Panc1 (cell line): ENCODE measurements around the gene MRGPRE. TPM values are rescaled to one million over a fixed set of nuclear protein-coding genes. Genes with fewer than 3 reads are reported as not detected.
A peak's percentile ranks its signal among the peaks of the same experiment; 100 is the strongest.

Source experiments
- ATAC-seq: fragments of 200-7000 bp; cut with Tn5 transposase; 2 replicates; pipeline ENCODE4 v1.9.1; 2020; ENCODE audit warnings: mild to moderate bottlenecking, moderate library complexity
- BruUV-seq: library from RNA; stranded (reverse); fragments of 400-500 nt; replicated peaks from 2 replicates; lab custom pipeline; 2021; lab: Mats Ljungman, UMichigan
- CTCF ChIA-PET: fragments of 300-600 bp; sonication (Branson Sonifier 250); formaldehyde crosslinking; loops from one replicate; lab custom pipeline; 2022; ENCODE audit warnings: antibody characterized with exemption; lab: Charles Lee
- POLR2A ChIA-PET: fragments of 300-600 bp; sonication (Branson Sonifier 250); formaldehyde crosslinking; loops from one replicate; lab custom pipeline; 2022; ENCODE audit warnings: antibody characterized with exemption; lab: Charles Lee
- DNase-seq: peaks from one replicate; pipeline ENCODE4 v3.0.0-alpha.2; 2010; ENCODE audit warnings: low read depth, low spot score
- H3K27ac ChIP-seq: 2 replicates; pipeline ENCODE4 v1.5.1; 2011; ENCODE audit warnings: mild to moderate bottlenecking, low read length, inconsistent platforms
- H3K27me3 ChIP-seq: fragments of 200-500 bp; sonication (Bioruptor generic); 2 replicates; pipeline ENCODE4 v1.6.0; 2014; ENCODE audit warnings: low read length, inconsistent platforms; ENCODE audit not compliant: control insufficient read depth, insufficient read depth
- H3K36me3 ChIP-seq: fragments of 200-500 bp; sonication (Bioruptor generic); 2 replicates; pipeline ENCODE4 v1.5.1; 2014; ENCODE audit warnings: inconsistent platforms, mild to moderate bottlenecking, low read length, moderate library complexity; ENCODE audit not compliant: control insufficient read depth, insufficient read depth
- H3K4me1 ChIP-seq: 2 replicates; pipeline ENCODE4 v1.5.1; 2011; ENCODE audit warnings: inconsistent platforms, mild to moderate bottlenecking, low read length, moderate library complexity; ENCODE audit not compliant: control insufficient read depth, insufficient read depth
- H3K4me3 ChIP-seq, 2 experiments: 2 replicates each; pipeline ENCODE4 v1.5.1; 2011 to 2012; ENCODE audit warnings: low read depth in 2 of 2, low read length in 2 of 2, mild to moderate bottlenecking in 2 of 2, inconsistent platforms in 1 of 2, moderate library complexity in 1 of 2
- H3K9me3 ChIP-seq: fragments of 200-500 bp; sonication (Bioruptor generic); 2 replicates; pipeline ENCODE4 v1.5.1; 2014; ENCODE audit warnings: low read depth, mild to moderate bottlenecking, inconsistent platforms, low read length, moderate library complexity; ENCODE audit not compliant: control insufficient read depth, insufficient read depth
- POLR2AphosphoS5 ChIP-seq: IDR thresholded peaks from 2 replicates; pipeline ENCODE4 v1.6.1; 2012; ENCODE audit warnings: mild to moderate bottlenecking, low read depth, low read length, moderate library complexity
- SIN3A ChIP-seq: IDR thresholded peaks from 2 replicates; pipeline ENCODE4 v1.6.1; 2012; ENCODE audit warnings: low read depth, mild to moderate bottlenecking, low read length, moderate library complexity, borderline replicate concordance; ENCODE audit not compliant: insufficient read depth
- TCF7L2 ChIP-seq: IDR thresholded peaks from 2 replicates; pipeline ENCODE4 v1.6.1; 2011; ENCODE audit warnings: mild to moderate bottlenecking, low read depth, low read length, inconsistent platforms
- in situ Hi-C: cut with HindIII; loops from 2 replicates; pipeline ENCODE4 v1.10.0; 2016; ENCODE audit warnings: low sequenced_read_pairs, low pct_unique_long_range_greater_than_20kb
- intact Hi-C: fragments of 100-400 bp; cut with micrococcal nuclease; formaldehyde crosslinking; loops from one replicate; pipeline ENCODE4 v1.10.0; 2022; ENCODE audit not compliant: unreplicated experiment
- total RNA-seq: library from RNA; stranded (reverse); gene quantifications from one replicate; pipeline ENCODE4 v1.2.1, GENCODE V29; 2021; ENCODE audit not compliant: unreplicated experiment
- TF ChIP-seq, protein P1 (sequence below), 2 experiments: IDR thresholded peaks; 2 replicates each; pipeline ENCODE4 v1.6.1; 2011 to 2012; ENCODE audit warnings: low read depth in 2 of 2, control low read depth in 1 of 2, low read length in 1 of 2, mild to moderate bottlenecking in 1 of 2, moderate library complexity in 1 of 2; ENCODE audit not compliant: insufficient read depth in 1 of 2
- TF ChIP-seq, protein P2 (sequence below): fragments of 450-650 bp; IDR thresholded peaks from 2 replicates; pipeline ENCODE4 v1.5.1; 2017; ENCODE audit warnings: mild to moderate bottlenecking

MRGPRE gene
- total RNA-seq, 1 experiment from 2014 or later, result 0.13 TPM

DNA sequence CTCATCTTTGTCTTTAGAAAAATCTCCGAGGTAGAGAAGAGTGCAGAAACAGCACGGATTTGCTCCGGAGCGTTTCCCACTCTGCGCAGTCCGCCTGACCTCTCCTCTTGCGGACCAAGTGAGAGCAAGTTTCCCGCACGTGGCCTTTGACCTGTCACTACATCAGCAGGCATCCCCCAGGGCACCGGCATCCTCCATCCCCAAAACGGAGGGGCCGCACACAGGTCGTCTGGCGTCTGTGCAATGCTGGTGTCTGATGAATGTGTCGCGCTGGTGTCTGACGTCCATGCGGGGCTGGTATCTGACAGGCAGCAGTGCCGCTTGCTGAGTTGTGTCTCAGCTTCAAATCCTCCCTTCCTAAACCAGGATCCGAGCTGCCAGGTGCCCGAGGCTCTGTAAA lies 739 bp upstream of the MRGPRE start:
- H3K36me3 ChIP-seq, result no peaks in the 10 kb centered on the region
- DNase-seq, result no peak
- CTCF ChIA-PET, result no interaction called here
- H3K27ac ChIP-seq, result no peak overlapping the region
- TF ChIP-seq TCF7L2, result no peak
- TF ChIP-seq POLR2AphosphoS5, result no peak
- TF ChIP-seq, protein P1, sequence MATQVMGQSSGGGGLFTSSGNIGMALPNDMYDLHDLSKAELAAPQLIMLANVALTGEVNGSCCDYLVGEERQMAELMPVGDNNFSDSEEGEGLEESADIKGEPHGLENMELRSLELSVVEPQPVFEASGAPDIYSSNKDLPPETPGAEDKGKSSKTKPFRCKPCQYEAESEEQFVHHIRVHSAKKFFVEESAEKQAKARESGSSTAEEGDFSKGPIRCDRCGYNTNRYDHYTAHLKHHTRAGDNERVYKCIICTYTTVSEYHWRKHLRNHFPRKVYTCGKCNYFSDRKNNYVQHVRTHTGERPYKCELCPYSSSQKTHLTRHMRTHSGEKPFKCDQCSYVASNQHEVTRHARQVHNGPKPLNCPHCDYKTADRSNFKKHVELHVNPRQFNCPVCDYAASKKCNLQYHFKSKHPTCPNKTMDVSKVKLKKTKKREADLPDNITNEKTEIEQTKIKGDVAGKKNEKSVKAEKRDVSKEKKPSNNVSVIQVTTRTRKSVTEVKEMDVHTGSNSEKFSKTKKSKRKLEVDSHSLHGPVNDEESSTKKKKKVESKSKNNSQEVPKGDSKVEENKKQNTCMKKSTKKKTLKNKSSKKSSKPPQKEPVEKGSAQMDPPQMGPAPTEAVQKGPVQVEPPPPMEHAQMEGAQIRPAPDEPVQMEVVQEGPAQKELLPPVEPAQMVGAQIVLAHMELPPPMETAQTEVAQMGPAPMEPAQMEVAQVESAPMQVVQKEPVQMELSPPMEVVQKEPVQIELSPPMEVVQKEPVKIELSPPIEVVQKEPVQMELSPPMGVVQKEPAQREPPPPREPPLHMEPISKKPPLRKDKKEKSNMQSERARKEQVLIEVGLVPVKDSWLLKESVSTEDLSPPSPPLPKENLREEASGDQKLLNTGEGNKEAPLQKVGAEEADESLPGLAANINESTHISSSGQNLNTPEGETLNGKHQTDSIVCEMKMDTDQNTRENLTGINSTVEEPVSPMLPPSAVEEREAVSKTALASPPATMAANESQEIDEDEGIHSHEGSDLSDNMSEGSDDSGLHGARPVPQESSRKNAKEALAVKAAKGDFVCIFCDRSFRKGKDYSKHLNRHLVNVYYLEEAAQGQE (IDR thresholded peaks at IDR 0.05; ENCODE audit: insufficient read depth in 1 of 2, low read depth in 2 of 2, low read length in 1 of 2), result no peak
- TF ChIP-seq SIN3A, result no peak
- TF ChIP-seq, protein P2, sequence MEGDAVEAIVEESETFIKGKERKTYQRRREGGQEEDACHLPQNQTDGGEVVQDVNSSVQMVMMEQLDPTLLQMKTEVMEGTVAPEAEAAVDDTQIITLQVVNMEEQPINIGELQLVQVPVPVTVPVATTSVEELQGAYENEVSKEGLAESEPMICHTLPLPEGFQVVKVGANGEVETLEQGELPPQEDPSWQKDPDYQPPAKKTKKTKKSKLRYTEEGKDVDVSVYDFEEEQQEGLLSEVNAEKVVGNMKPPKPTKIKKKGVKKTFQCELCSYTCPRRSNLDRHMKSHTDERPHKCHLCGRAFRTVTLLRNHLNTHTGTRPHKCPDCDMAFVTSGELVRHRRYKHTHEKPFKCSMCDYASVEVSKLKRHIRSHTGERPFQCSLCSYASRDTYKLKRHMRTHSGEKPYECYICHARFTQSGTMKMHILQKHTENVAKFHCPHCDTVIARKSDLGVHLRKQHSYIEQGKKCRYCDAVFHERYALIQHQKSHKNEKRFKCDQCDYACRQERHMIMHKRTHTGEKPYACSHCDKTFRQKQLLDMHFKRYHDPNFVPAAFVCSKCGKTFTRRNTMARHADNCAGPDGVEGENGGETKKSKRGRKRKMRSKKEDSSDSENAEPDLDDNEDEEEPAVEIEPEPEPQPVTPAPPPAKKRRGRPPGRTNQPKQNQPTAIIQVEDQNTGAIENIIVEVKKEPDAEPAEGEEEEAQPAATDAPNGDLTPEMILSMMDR, result no peak
- H3K27me3 ChIP-seq, result peaks cover 9% of the 10 kb centered on the region
- no peaks in the 10 kb centered on the region for H3K9me3 ChIP-seq
- no TSS peak for BruUV-seq
- in situ Hi-C loops (no loop called here), intact Hi-C loops (no loop called here)
- peaks cover 5% of the 10 kb centered on the region for H3K4me1 ChIP-seq
- POLR2A ChIA-PET, result no interaction called here
- H3K4me3 ChIP-seq, result no peak overlapping the region
- no peak for ATAC-seq

DNA sequence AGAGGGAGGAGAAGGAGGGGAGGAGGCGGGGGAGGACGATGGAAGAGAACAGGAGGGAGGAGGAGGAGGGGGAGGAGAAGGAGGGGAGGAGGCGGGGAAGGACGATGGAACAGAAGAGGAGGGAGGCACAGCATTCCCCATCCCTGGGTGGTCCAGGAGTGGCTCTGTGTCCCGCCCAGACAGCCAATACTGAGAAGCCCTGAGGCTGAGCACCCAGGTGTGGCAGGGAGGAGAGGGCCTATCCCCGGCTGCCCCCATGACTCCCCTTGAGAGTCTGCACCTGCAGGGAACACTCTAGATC lies 717 bp downstream of the MRGPRE start:
- Histone ChIP-seq H3K9me3 (no peaks in the 10 kb centered on the region), H3K4me3 (no peak overlapping the region), H3K4me1 (peaks cover 5% of the 10 kb centered on the region), H3K27me3 (peaks cover 5% of the 10 kb centered on the region), H3K36me3 (no peaks in the 10 kb centered on the region), H3K27ac (no peak overlapping the region)
- ATAC-seq, result 0 out of 2 replicates have a peak, but pooled peaks have one; percentile 3
- ChIA-PET CTCF (interaction anchor here (0.7 kb wide), 1 partner anchor 129 kb away, joined by 5 read pairs; no protein-coding TSS in a partner anchor), POLR2A (no interaction called here)
- in situ Hi-C loops, result no loop called here
- TF ChIP-seq, protein P2, result no peak
- no peak for TF ChIP-seq SIN3A
- TF ChIP-seq, protein P1 (IDR thresholded peaks at IDR 0.05; ENCODE audit: insufficient read depth in 1 of 2, low read depth in 2 of 2, low read length in 1 of 2), result no peak
- no peak for TF ChIP-seq TCF7L2
- no peak for TF ChIP-seq POLR2AphosphoS5
- DNase-seq, result no peak
- BruUV-seq, result no TSS peak
- intact Hi-C loops, result no loop called here
